ENCODE measurements around the gene ALDH1A3.

GRCh38 chr15:100833417-100834389 is 45.9 kb upstream of the ALDH1A3 start:
- TF ChIP-seq RARB (CRISPR knock-in tag; IDR thresholded peaks at IDR 0.05) (no peak), ZFP3 (CRISPR knock-in tag; IDR thresholded peaks at IDR 0.05) (no peak), ARNTL (CRISPR knock-in tag; IDR thresholded peaks at IDR 0.05; ENCODE audit: borderline replicate concordance, low read depth) (no peak), ZC3H10 (CRISPR knock-in tag; IDR thresholded peaks at IDR 0.05) (no peak), ESRRG (CRISPR knock-in tag; IDR thresholded peaks at IDR 0.05) (no peak), OSR1 (CRISPR knock-in tag; IDR thresholded peaks at IDR 0.05) (no peak)
